ENCODE results near the gene AKR1A1. TPM values are rescaled to one million over a fixed set of nuclear protein-coding genes. Genes with fewer than 3 reads are reported as not detected.

The AKR1A1 gene
- total RNA-seq = 78.5 and 85.9 TPM in 2 replicates

DNA sequence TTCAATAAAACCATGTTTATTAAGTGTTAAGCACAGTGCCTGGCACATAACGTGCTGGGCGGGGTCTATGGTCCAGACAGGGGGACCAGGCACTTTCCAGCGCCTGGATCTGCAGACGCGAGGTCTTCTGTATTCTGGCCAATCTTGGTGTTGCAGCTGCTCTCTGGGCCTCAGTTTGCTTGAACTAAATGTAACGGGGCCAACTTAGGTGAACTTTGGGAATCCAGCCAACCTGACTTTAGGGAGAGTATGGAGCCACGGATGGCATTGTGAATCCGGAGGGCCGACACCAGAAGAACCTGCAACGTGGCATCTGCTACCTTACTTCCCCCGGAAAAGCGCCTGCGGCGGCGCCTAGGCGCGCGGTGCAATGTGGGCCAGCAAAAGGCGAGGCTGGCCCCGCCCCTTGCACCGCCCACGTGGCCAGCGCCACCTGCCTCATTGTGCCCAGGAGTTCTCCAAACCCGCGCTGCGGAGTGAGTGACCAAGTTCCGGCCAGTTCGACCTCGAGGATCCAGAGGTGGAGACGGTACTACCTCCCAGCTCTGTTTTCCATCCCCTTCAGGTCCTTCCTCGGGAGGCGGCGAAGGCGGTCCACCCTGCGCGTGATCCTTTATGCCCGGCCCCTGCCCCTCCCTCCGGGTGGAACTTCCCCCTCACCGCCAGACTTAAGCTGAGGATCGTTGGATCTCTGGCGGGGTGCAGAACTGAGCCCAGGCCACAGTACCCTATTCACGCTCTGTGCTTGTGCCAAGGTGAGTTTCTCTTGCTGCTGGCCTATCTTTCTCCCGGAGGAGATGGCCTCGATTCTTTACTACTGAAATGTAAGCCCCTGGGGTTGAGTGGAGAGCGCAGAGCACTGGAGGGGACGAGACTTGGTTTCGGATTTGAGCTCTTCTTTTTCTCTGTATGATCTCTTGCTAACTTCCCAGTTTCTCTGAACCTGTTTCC is at the start of gene AKR1A1:
AKR1A1 (plus strand) TSS at position 426 of the 951 bp plus-strand sequence. CDS start 10,969 bp downstream, outside the sequence.

DNA sequence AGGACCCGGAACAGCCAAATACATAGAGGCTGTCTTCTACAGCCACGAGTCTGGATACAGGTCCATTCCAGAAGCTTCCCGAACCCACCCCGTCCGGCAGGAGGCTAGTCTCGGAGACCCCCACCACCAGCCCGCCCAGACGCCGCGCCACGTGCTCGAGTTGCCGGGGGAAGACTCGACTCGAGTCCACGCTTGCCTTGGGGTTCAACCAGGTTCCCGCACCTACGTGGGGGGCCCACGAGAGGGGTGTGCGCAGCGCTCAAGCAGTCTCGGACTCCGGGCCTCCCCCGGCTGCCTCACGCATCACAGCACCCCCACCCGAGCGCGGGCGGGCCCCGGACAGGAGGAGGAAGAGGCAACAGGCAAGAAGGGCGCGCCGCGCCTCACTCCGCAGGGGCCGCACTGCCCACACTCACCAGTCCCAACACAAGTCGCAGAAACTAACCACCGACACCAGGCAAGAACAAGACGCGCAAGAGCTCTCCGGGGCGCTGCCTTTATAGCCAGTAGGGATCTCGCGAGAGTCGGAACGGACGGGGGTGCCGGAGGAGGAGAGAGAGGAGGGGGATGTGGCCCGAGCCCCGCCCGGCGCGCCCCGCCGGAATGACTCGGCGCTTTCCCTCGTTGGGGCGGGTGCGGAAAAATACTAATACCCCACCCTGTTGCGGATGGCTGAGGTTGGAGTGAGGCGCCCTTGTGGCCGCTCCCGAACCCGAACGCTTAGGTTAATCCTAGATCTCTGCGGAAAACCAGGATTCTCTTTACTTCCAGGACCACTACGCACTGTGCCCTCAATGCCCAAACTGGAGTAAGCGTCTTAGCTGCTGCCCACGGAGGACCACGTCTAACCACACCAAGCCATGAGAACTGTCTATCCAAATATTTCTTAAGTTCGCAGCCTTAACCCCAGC is 29.0 kb upstream of the AKR1A1 start, which contains the start of gene PRDX1:
PRDX1 (minus strand) TSS at position 472 of the 911 bp plus-strand sequence. CDS start 2,841 bp downstream, outside the sequence.

DNA sequence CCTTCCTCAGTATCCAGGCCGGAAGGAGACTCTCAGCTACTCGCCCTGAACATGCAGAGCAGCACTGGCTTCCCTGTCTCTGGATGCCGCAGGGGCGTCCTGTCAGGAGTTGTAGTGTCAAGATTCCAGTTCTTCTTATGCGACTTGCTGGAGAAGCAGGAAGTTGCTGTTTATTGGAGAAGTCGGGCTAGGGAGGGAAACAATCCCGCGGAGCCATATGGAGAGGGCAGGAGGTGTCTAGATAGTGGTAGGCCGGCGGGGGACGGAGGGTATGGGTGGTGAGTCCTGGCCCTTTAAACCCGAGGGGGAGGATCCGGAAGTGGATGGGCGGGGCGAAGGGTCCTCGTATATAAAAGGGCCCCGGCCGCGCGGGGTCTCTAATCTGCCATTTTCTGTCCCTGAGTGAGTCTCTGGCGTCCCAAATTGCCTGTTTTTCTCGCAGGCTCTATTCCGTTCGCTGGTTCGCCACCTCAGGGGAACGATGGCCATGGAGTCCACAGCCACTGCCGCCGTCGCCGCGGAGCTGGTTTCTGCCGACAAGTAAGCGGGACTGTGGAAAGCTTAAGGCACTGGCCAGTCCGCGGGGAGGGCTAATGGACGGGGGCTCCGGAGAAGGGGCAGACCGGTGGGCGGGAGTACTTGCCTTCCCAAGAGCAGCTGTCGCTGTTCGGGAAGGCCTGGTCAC is 33.2 kb downstream of the AKR1A1 start, which contains the start of gene NASP:
NASP (plus strand) TSS at position 376 of the 685 bp plus-strand sequence; CDS start at position 482, 106 bp downstream.

Other genes starting within 250 kb of the AKR1A1 start
- 1.4 and 1.9 TPM in 2 replicates for gene HPDL, start 223.9 kb upstream of the AKR1A1 start, total RNA-seq
- gene TOE1, start 210.7 kb upstream of the AKR1A1 start, total RNA-seq = 5.8 and 9.6 TPM in 2 replicates
- 8.6 and 10.5 TPM in 2 replicates for gene MUTYH, start 210.4 kb upstream of the AKR1A1 start, total RNA-seq
- gene TESK2, start 59.7 kb upstream of the AKR1A1 start, total RNA-seq = 1.8 and 2.8 TPM in 2 replicates
- gene CCDC163, start 50.8 kb upstream of the AKR1A1 start, total RNA-seq = 1.3 and 2.9 TPM in 2 replicates
- 3.6 and 7.3 TPM in 2 replicates for gene MMACHC, start 50.5 kb upstream of the AKR1A1 start, total RNA-seq
- gene PRDX1, start 28.9 kb upstream of the AKR1A1 start, total RNA-seq = 526 and 592 TPM in 2 replicates
- 34.3 and 37.4 TPM in 2 replicates for gene NASP, start 33.2 kb downstream of the AKR1A1 start, total RNA-seq
- 0.32 and 0.54 TPM in 2 replicates for gene CCDC17, start 73.2 kb downstream of the AKR1A1 start, total RNA-seq
- 49.6 and 53.6 TPM in 2 replicates for gene GPBP1L1, start 135.7 kb downstream of the AKR1A1 start, total RNA-seq
- gene TMEM69, start 137.4 kb downstream of the AKR1A1 start, total RNA-seq = 14.7 and 28.3 TPM in 2 replicates
- 7.9 and 8.9 TPM in 2 replicates for gene IPP, start 199.8 kb downstream of the AKR1A1 start, total RNA-seq

Data from cardiac atrium fibroblast (primary cell).